HG03060 (cell line): Measurements from ENCODE around the gene AQR.

ENCODE experiments used
- ATAC-seq: cut with Tn5 transposase; IDR thresholded peaks from one replicate; pipeline ENCODE4 v1.9.1; 2021; ENCODE audit warnings: low read depth, moderate number of reproducible peaks; ENCODE audit not compliant: unreplicated experiment

AQR gene

DNA sequence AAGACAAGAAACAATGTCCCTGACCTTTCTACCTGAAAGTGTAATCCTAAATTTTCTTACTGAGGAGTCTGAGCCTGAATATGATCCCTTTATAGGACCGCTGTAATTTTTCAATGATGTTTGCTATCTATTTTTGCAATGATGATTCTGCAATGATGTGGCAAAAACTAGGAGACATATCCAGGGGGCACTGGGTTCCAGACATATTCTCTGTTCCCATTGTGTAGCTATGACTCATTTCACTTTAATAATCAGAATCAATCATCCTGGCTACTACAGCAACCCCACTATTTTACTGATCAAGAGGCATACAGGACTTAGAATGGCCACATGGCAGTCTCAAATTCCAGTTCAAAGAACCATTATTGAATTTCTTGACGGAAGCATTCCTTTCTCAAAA, 85.9 kb downstream of the AQR start:
- no peak for ATAC-seq

- no peak for ATAC-seq
Measured at GRCh38 chr15:34883042-34883441, 86.5 kb downstream of the AQR start.

DNA sequence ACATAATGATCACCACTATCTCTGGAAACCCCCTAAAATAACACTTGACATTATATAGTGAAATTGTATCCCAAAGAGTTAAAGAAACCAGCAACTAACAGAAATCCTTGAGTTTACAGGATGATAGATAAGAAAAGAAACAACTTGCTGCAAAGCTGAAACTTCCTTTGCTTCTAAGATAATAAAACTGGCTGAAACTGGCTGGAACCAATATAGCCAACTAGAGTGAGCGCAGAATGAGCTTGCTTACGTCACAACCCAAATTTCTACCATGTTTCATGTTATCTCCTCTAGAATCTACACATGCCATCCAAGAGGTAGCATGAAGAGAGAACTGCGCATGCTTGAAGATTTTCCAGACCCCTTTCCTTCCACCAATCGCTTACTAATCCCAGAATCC, 90.4 kb downstream of the AQR start:
- ATAC-seq: no peak

- no peak for ATAC-seq
Measured at GRCh38 chr15:34876640-34877039, 92.9 kb downstream of the AQR start.

- ATAC-seq: no peak
Measured at GRCh38 chr15:34869110-34869509, 100.4 kb downstream of the AQR start.

DNA sequence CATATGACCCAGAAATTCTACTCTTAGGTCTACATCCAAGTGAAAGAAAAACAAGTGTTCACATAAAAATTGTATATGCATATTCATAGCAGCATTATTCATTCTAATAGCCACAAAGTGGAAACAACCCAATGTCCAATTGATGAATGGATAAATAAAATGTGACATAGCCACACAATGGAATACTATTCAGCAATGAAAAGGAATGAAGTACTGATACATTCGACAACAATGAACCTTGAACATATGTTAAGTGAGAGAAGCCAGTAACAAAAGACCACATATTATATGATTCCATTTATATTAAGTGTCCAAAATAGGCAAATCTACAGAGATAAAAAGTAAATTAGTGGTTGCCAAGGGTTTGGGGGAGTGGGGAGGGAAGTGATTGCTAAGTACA, 104.0 kb downstream of the AQR start:
- no peak for ATAC-seq

GRCh38 chr15:34861214-34861613, 108.3 kb downstream of the AQR start:
- ATAC-seq: no peak

GRCh38 chr15:34855893-34856292, 113.6 kb downstream of the AQR start:
- no peak for ATAC-seq

DNA sequence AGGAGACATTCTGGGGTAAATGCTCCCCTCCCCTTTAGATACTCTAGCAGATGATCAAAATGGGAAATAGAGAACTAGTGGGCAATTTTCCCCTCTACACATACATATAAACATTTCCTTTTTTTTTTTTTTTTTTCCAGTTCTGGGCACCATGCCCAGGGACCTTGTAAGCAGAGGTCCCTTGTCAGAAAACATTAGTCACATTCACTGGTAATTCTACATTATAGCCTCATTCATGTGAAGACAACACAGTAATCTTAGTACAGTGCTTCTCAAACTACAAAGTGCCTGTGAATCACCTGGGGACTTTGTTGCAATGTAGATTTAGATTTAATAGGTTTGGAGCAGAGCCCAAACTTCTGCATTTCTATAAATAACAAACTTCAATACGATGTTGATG, 114.1 kb downstream of the AQR start:
- no peak for ATAC-seq

DNA sequence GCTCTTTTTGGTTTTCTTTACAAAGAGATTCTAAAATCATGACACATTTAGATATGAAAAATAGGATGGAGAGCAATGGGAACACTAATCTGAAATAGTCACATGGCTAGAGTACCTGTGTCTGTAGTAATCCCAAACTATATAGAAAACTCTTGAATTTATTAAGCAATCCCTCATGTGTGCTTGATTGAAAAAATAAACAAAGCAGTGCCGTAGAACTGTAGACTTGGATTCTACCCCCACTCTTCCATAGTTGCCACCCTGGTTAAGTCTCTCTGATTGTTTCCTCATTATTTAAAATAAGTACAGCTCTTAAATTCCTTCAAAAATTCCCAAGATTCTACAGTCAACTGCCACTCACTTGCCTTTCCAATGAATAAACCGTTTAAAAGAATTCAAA, 115.3 kb downstream of the AQR start:
- no peak for ATAC-seq

- no peak for ATAC-seq
Measured at GRCh38 chr15:34853001-34853758, 116.4 kb downstream of the AQR start.

GRCh38 chr15:34851751-34852150, 117.8 kb downstream of the AQR start:
- no peak for ATAC-seq

DNA sequence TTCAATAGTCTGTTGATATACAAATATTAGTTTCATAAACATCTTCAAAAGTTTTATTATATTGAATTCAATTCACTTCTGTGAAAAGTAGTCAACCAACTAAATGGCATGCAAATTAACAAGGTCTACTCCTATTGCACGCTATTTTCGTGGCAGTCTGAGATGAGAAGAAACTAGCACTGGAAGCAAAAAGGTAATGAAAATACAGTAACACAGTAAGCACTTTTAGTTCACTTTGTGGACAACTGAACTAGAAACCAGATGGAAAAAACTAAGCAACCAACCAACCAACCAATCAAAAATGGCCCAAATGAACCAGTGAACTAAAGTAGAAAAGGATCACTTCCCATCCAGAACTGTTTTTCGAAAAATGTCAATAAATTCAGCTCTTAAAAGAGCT, 118.5 kb downstream of the AQR start:
- ATAC-seq: no peak

- ATAC-seq: no peak
Measured at GRCh38 chr15:34850121-34850520, 119.4 kb downstream of the AQR start.

DNA sequence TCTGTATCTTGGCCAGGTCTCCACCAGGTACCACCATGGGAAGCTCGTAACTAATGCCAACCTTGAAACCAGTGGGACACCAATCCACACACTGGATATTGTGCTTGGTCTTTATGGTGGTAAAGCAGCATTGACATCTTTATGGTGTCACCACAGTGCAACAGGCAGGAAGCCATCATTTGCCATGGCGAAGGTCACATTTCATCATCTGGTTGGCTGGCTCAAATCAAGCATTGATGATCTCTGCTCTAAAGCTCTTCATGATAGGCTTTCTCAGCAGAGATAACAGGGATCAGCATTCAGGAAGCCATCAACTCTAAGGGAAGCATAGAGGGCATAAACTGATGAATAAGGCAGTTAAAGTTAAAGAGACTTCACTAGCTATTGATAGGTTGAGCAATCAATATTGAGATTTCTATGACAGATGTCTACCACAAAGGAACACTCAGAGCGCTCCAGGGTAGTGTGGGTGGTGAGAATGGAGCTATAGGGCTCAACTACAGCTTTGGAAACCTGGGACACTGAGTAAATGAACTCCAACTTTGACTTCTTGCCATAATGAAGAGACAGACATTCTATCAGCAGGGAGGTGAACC, 120.1 kb downstream of the AQR start:
- ATAC-seq: no peak

DNA sequence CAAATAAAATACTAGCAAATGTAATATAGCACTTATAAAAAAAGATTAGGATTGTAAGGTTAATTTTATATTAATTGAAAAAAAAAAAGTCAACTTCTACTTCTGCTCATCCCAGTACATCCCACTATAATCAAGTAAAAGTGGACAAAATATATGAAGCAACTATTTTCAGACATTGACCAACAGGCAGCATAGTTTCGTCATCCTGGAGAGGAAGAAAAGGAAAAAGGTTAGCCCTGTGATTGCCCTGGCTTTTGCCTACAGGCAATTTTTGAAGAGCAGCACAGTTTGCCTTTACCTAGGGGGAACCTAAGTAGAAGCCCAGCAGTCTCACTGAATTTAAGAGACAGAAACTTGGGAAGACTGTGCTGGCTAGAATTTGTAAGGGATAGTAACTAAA, 121.9 kb downstream of the AQR start:
- ATAC-seq: no peak

GRCh38 chr15:34841262-34841725, 128.2 kb downstream of the AQR start:
- ATAC-seq: no peak

- ATAC-seq: no peak
Measured at GRCh38 chr15:34838282-34838681, 131.3 kb downstream of the AQR start.

DNA sequence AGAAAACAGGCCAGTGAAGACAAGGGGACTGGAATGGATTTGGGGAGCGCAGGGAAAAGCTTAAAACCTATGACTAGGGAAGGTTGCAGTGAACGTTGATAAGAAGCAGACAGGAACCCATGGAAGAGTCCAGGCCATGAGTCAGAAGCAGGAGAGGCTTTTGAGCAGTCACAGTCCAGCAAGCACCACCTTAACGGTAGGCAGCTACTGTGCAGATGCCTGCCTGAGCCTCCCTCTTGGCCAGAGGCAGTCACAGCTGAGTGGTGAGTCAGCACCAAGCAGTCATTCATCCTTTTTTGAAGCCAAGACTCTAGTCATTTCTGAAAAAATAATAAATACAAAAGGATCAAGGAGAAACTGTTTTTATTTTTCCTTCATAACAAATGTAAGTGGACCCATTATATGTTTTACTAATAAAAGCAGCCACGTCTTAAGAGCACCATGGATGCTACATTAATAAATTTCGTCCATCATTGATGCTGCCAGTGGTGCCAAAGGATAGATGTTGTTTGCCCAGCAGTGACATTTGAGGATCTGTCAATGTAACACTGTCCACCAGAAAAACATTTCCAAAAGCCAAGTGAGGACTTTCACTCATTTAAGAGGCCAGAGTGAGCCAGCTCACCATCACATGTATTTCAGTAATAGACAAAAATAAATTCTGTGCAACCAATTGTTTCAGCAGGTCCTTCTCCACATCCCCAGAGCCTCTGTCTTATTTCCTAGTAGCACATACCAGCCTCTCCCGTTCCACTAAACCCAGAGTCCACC, 132.1 kb downstream of the AQR start:
- ATAC-seq: no peak

- no peak for ATAC-seq
Measured at GRCh38 chr15:34828145-34828911, 141.2 kb downstream of the AQR start.

GRCh38 chr15:34821831-34822230, 147.7 kb downstream of the AQR start:
- ATAC-seq: no peak
